ENCODE measurements around the gene PARD3. TPM values are rescaled to one million over a fixed set of nuclear protein-coding genes. Genes with fewer than 3 reads are reported as not detected.
A peak's percentile ranks its signal among the peaks of the same experiment; 100 is the strongest.
"Not testable (repeated sequence)": the region's sequence is repeated elsewhere in the genome, so short reads cannot be mapped to it uniquely, and the experiment has no call there.

Gene PARD3
- total RNA-seq, 4 donors from 2014 or later: 30.9 to 54.6 (median 40.0) TPM

DNA sequence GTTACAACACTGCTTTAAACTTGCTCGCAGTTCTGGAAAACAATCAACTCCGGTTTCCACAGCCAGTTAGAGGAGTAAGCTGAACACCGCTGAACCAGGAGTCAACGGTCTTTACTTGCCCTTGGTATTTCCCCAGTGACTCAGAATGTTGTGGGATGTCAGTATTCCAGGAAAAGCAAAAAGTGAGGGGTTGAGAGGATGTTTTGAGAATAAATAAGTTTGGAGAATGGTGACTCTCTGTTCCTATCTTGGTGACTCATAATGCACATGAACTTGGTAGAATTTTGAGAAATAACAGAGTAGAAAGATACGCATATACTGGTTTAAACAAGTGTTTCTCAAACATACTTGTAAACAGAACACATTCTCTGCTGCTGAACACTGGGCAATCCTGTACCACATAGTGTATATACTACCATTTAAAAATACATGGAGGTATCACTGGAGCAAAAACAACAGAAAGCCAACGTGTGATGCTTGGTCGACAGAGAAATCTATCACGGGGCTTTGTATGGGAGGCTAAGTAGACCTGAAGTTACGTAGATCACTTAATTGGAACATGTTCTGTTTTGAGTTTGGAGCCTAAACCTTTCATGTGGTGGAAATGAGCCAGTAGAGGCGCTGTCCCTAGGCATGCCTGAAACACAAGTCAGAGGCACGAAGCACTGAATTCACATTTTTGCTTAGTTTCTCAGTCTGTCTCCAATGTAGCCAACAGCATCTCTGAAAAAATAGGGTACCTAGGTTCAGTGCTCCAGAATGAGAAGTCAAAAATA lies 534.3 kb downstream of the PARD3 start:
- TF ChIP-seq, protein P1, sequence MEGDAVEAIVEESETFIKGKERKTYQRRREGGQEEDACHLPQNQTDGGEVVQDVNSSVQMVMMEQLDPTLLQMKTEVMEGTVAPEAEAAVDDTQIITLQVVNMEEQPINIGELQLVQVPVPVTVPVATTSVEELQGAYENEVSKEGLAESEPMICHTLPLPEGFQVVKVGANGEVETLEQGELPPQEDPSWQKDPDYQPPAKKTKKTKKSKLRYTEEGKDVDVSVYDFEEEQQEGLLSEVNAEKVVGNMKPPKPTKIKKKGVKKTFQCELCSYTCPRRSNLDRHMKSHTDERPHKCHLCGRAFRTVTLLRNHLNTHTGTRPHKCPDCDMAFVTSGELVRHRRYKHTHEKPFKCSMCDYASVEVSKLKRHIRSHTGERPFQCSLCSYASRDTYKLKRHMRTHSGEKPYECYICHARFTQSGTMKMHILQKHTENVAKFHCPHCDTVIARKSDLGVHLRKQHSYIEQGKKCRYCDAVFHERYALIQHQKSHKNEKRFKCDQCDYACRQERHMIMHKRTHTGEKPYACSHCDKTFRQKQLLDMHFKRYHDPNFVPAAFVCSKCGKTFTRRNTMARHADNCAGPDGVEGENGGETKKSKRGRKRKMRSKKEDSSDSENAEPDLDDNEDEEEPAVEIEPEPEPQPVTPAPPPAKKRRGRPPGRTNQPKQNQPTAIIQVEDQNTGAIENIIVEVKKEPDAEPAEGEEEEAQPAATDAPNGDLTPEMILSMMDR (IDR thresholded peaks at IDR 0.05): no peak
- ATAC-seq (ENCODE audit: low FRiP score): peak; percentile 95
- peak; percentile 25 for DNase-seq (ENCODE audit: low spot score)

GRCh38 chr10:34275626-34276130 lies 539.4 kb downstream of the PARD3 start:
- DNase-seq (ENCODE audit: low spot score): no peak
- TF ChIP-seq, protein P1 (IDR thresholded peaks at IDR 0.05): no peak
- ATAC-seq (ENCODE audit: low FRiP score): no peak

DNA sequence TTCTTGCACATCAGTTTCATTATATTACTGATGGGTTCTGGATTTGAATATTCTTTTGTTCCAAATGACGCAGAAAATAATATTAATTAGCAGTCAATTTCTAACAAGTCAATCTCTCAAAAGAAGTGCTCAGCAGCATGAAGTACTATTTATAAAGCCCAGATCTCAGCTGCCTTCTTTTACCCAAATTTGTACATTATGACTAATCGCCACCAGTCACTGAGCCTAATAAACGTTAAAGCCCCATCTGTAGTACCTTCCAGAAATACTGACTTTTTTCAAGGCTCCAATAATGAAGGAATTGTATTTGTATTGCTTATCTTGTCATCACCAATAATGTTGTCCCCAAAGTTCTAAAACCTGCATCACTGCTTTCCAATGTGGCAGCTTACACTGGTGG lies 540.2 kb downstream of the PARD3 start:
- DNase-seq (ENCODE audit: low spot score): no peak
- TF ChIP-seq, protein P1 (IDR thresholded peaks at IDR 0.05): no peak

DNA sequence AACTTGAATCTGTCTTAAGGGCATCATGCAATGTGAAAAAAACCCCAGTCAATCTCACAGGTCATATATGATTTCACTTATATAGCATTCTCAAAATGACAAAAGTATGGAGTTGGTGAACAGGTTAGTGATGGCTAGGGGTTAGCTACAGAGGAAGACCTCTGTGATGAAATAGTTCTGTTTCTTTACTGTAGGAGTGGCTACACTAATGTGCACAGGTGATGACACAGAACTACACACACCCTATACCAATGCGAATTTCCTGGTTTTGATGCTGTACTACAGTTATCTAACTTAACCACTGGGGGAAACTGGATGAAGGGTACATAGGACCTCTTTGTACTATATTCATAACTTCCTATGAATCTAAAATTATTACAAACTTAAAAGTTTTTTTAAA lies 541.8 kb downstream of the PARD3 start:
- TF ChIP-seq, protein P1 (IDR thresholded peaks at IDR 0.05): no peak
- no peak for DNase-seq (ENCODE audit: low spot score)

More for the DNA sequence above, 540.2 kb downstream of the PARD3 start:
- no peak for ATAC-seq (ENCODE audit: low FRiP score)

GRCh38 chr10:34272316-34272715 lies 542.8 kb downstream of the PARD3 start:
- TF ChIP-seq, protein P1 (IDR thresholded peaks at IDR 0.05): no peak
- ATAC-seq (ENCODE audit: low FRiP score) (no peak), DNase-seq (ENCODE audit: low spot score) (no peak)

More for the DNA sequence above, 541.8 kb downstream of the PARD3 start:
- no peak for ATAC-seq (ENCODE audit: low FRiP score)

GRCh38 chr10:34268410-34268809 lies 546.7 kb downstream of the PARD3 start:
- not testable (repeated sequence) for ATAC-seq (ENCODE audit: low FRiP score); DNase-seq (ENCODE audit: low spot score)

GRCh38 chr10:34262985-34263384 lies 552.1 kb downstream of the PARD3 start:
- no peak for ATAC-seq (ENCODE audit: low FRiP score)
- TF ChIP-seq, protein P1 (IDR thresholded peaks at IDR 0.05): no peak
- no peak for DNase-seq (ENCODE audit: low spot score)
